Left kidney (tissue), 2 donors: ENCODE results near the gene MYOC. TPM values are rescaled to one million over a fixed set of nuclear protein-coding genes. Genes with fewer than 3 reads are reported as not detected.
A peak's percentile ranks its signal among the peaks of the same experiment; 100 is the strongest.
"Not testable (repeated sequence)": the region's sequence is repeated elsewhere in the genome, so short reads cannot be mapped to it uniquely, and the experiment has no call there.

Experiments used
- DNase-seq: peaks from one replicate; pipeline ENCODE4 v3.0.0-alpha.2; 2013
- polyA plus RNA-seq: library from polyadenylated mRNA; unstranded; fragments of 120-200 nt; gene quantifications from one replicate; pipeline ENCODE4 v1.2.1, GENCODE V29; 2013; ENCODE audit not compliant: insufficient read length

The MYOC gene
- polyA plus RNA-seq, 1 donor = 0.10 TPM

- DNase-seq = no peak
Measured at GRCh38 chr1:171653796-171654195, 1.3 kb upstream of the MYOC start.

- DNase-seq = no peak
Measured at GRCh38 chr1:171646249-171646560, 6.3 kb downstream of the MYOC start.

GRCh38 chr1:171645553-171646248, 6.8 kb downstream of the MYOC start:
- no peak for DNase-seq

GRCh38 chr1:171644805-171645483, 7.5 kb downstream of the MYOC start:
- DNase-seq = peak; percentile 86

GRCh38 chr1:171643156-171643555, 9.3 kb downstream of the MYOC start:
- DNase-seq = no peak

- DNase-seq = no peak
Measured at GRCh38 chr1:171642197-171642596, 10.3 kb downstream of the MYOC start.

- no peak for DNase-seq
Measured at GRCh38 chr1:171641076-171641864, 11.2 kb downstream of the MYOC start.

GRCh38 chr1:171640225-171640624, 12.3 kb downstream of the MYOC start:
- DNase-seq = no peak

GRCh38 chr1:171637928-171638576, 14.4 kb downstream of the MYOC start:
- DNase-seq = no peak

GRCh38 chr1:171636141-171636540, 16.3 kb downstream of the MYOC start:
- no peak for DNase-seq

- DNase-seq = no peak
Measured at GRCh38 chr1:171635661-171636060, 16.8 kb downstream of the MYOC start.

GRCh38 chr1:171628225-171628624, 24.3 kb downstream of the MYOC start:
- no peak for DNase-seq

- no peak for DNase-seq
Measured at GRCh38 chr1:171627020-171627419, 25.5 kb downstream of the MYOC start.

- no peak for DNase-seq
Measured at GRCh38 chr1:171625225-171625624, 27.3 kb downstream of the MYOC start.

- no peak for DNase-seq
Measured at GRCh38 chr1:171623651-171624331, 28.7 kb downstream of the MYOC start.

- no peak for DNase-seq
Measured at GRCh38 chr1:171622152-171622462, 30.4 kb downstream of the MYOC start, which contains the start of gene MYOCOS. Gene MYOCOS, plus strand, starts transcription at chr1:171622243. Its CDS starts 1,641 bp downstream, at chr1:171623884.

- no peak for DNase-seq
Measured at GRCh38 chr1:171616586-171616985, 35.9 kb downstream of the MYOC start.

GRCh38 chr1:171615122-171615906, 37.2 kb downstream of the MYOC start:
- DNase-seq = not testable (repeated sequence)

GRCh38 chr1:171613282-171613681, 39.2 kb downstream of the MYOC start:
- DNase-seq = no peak

- DNase-seq = no peak
Measured at GRCh38 chr1:171611306-171611705, 41.2 kb downstream of the MYOC start.

- no peak for DNase-seq
Measured at GRCh38 chr1:171610385-171610784, 42.1 kb downstream of the MYOC start.
